ENCODE data around the gene PSEN2. TPM values are rescaled to one million over a fixed set of nuclear protein-coding genes. Genes with fewer than 3 reads are reported as not detected.

The PSEN2 gene
- total and polyA plus RNA-seq, 2 donors (not counting 1 experiment from before 2014, with no cell fraction given), result 15.8 to 26.0 TPM

- Histone ChIP-seq H3K36me3 (replicated peaks in 1 of 2; ENCODE audit: control extremely low read depth in 1 of 2, control insufficient read depth in 1 of 2, extremely low read depth in 1 of 2, insufficient read depth in 2 of 2, low read length in 1 of 2) (peaks cover 0 to 3% of the 10 kb centered on the region in 2 experiments), H4K20me1 (ENCODE audit: control insufficient read depth, insufficient read depth, low read length, poor library complexity, severe bottlenecking) (no peaks in the 10 kb centered on the region), H3K9me3 (ENCODE audit: control extremely low read depth in 1 of 3, control insufficient read depth in 2 of 3, insufficient read depth in 1 of 3, low read length in 2 of 3) (no peaks in the 10 kb centered on the region), H3K79me2 (ENCODE audit: control insufficient read depth, insufficient read depth, low read length) (no peaks in the 10 kb centered on the region), H3K4me3 (ENCODE audit: control extremely low read depth in 1 of 5, extremely low read depth in 1 of 5, insufficient read depth in 1 of 5, low read depth in 2 of 5, low read length in 4 of 5) (no peak overlapping the region), H3K9ac (ENCODE audit: low read length) (no peak overlapping the region), H3K27me3 (replicated peaks in 1 of 4; ENCODE audit: control extremely low read depth in 1 of 4, control insufficient read depth in 3 of 4, insufficient read depth in 4 of 4, low read length in 3 of 4) (no peaks in the 10 kb centered on the region), H3K4me1 (ENCODE audit: control insufficient read depth in 2 of 2, insufficient read depth in 2 of 2, low read length in 2 of 2) (no peaks in the 10 kb centered on the region), H3K4me2 (replicated peaks; ENCODE audit: low read depth, low read length, poor library complexity, severe bottlenecking) (no peak overlapping the region), H3K27ac (ENCODE audit: low read length in 2 of 2) (no peak overlapping the region), H2AFZ (ENCODE audit: insufficient read depth, low read depth, low read length, poor library complexity, severe bottlenecking) (no peak overlapping the region)
- ChIA-PET POLR2A (no interaction called here), CTCF (no interaction called here)
- TF ChIP-seq CTCF (IDR thresholded peaks at IDR 0.05) (no peak), EZH2 (IDR thresholded peaks at IDR 0.05; ENCODE audit: borderline replicate concordance, insufficient read depth, low read depth, low read length, poor library complexity, severe bottlenecking) (no peak)
- Mint-ChIP-seq H3K27me3 (no peaks in the 10 kb centered on the region), H3K27ac (no peak overlapping the region), H3K9me3 (ENCODE audit: insufficient read depth) (no peaks in the 10 kb centered on the region), H3K4me1 (no peaks in the 10 kb centered on the region), H3K4me3 (no peak overlapping the region)
- no peak for DNase-seq
- no peak for ATAC-seq (ENCODE audit: low read depth)
- WGBS (ENCODE audit: insufficient coverage), result 100% methylated on average over 2 of the region's 4 CpGs
- intact Hi-C loops (cut with micrococcal nuclease), result no loop called here
These were observed 32.2 kb downstream of the PSEN2 start for GRCh38 chr1:226902601-226903000.

DNA sequence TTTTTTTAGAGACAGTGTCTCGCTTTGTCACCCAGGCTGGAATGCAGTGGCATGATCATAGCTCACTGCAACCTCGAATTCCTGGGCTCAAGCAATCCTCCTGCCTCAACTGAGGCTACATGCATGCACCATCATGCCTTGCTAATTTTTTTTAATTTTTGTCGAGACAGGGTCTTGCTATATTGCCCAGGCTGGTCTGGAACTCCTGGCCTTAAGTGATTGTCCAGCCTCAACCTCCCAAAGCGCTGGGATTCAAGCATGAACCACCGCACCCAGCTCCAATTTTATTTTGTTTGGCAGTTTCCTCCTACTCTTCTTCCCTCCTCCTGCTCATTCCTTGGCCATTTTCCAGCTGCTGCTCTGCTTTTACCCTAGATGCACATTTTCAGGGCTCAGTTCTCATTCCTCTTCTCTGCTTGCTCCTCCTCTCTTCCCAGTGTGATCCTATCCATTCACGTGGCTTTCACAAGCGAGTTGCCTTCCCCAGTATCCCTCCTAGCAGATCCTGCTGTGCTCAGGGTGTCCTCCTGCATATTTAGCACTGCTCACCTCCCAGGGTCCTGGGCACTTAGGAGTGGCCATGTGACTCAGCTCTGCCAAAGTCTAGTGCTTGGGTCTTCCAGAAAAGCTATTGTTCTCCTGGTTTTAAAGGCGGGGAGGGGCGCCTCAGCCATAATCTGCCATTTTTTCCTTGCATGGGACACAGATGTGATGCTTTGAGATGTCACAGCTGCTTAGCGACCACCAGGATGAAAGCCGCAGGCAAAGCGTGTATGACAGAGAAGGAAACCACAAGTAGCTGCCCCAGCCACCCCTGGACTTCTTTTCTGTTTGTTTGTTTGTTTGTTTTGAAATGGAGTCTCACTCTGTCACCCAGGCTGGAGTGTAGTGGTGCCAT is 33.7 kb downstream of the PSEN2 start:
- ChIA-PET CTCF (no interaction called here), POLR2A (interaction anchor here (0.5 kb wide), 1 partner anchor 35 kb away, joined by 5 read pairs; no protein-coding TSS in a partner anchor)
- no peak overlapping the region for H3K27ac ChIP-seq (ENCODE audit: low read length in 2 of 2)
- no peaks in the 10 kb centered on the region for H3K9me3 Mint-ChIP-seq (ENCODE audit: insufficient read depth)
- H3K4me3 ChIP-seq (ENCODE audit: control extremely low read depth in 1 of 5, extremely low read depth in 1 of 5, insufficient read depth in 1 of 5, low read depth in 2 of 5, low read length in 4 of 5), result no peak overlapping the region
- no peaks in the 10 kb centered on the region for H3K4me1 Mint-ChIP-seq
- H3K79me2 ChIP-seq (ENCODE audit: control insufficient read depth, insufficient read depth, low read length), result no peaks in the 10 kb centered on the region
- H3K4me2 ChIP-seq (replicated peaks; ENCODE audit: low read depth, low read length, poor library complexity, severe bottlenecking), result no peak overlapping the region
- no peak overlapping the region for H3K27ac Mint-ChIP-seq
- peaks cover 0 to 2% of the 10 kb centered on the region in 2 experiments for H3K36me3 ChIP-seq (replicated peaks in 1 of 2; ENCODE audit: control extremely low read depth in 1 of 2, control insufficient read depth in 1 of 2, extremely low read depth in 1 of 2, insufficient read depth in 2 of 2, low read length in 1 of 2)
- H3K9ac ChIP-seq (ENCODE audit: low read length), result no peak overlapping the region
- H3K4me1 ChIP-seq (ENCODE audit: control insufficient read depth in 2 of 2, insufficient read depth in 2 of 2, low read length in 2 of 2), result no peaks in the 10 kb centered on the region
- no peak for ATAC-seq (ENCODE audit: low read depth)
- no peaks in the 10 kb centered on the region for H3K27me3 ChIP-seq (replicated peaks in 1 of 4; ENCODE audit: control extremely low read depth in 1 of 4, control insufficient read depth in 3 of 4, insufficient read depth in 4 of 4, low read length in 3 of 4)
- intact Hi-C loops (cut with micrococcal nuclease), result no loop called here
- TF ChIP-seq EZH2 (IDR thresholded peaks at IDR 0.05; ENCODE audit: borderline replicate concordance, insufficient read depth, low read depth, low read length, poor library complexity, severe bottlenecking) (no peak), CTCF (IDR thresholded peaks at IDR 0.05) (no peak)
- H3K9me3 ChIP-seq (ENCODE audit: control extremely low read depth in 1 of 3, control insufficient read depth in 2 of 3, insufficient read depth in 1 of 3, low read length in 2 of 3), result no peaks in the 10 kb centered on the region
- H3K4me3 Mint-ChIP-seq, result no peak overlapping the region
- no peaks in the 10 kb centered on the region for H4K20me1 ChIP-seq (ENCODE audit: control insufficient read depth, insufficient read depth, low read length, poor library complexity, severe bottlenecking)
- no peak for DNase-seq
- no peak overlapping the region for H2AFZ ChIP-seq (ENCODE audit: insufficient read depth, low read depth, low read length, poor library complexity, severe bottlenecking)
- 89% methylated on average over 12 of the region's 12 CpGs for WGBS (ENCODE audit: insufficient coverage)
- H3K27me3 Mint-ChIP-seq, result no peaks in the 10 kb centered on the region

All from B cell (primary cell).